Activated effector memory CD4-positive, alpha-beta T cell treated with Interleukin-2 at 50 U/mL for 16 hours (primary cell): ENCODE results near the gene PTK6.

Source experiments
- DNase-seq: peaks from one replicate; pipeline ENCODE4 v3.0.0-alpha.2; 2020

The PTK6 gene

GRCh38 chr20:63542031-63542559 lies 4.9 kb upstream of the PTK6 start:
- DNase-seq: no peak

GRCh38 chr20:63541371-63541770 lies 4.2 kb upstream of the PTK6 start:
- no peak for DNase-seq

DNA sequence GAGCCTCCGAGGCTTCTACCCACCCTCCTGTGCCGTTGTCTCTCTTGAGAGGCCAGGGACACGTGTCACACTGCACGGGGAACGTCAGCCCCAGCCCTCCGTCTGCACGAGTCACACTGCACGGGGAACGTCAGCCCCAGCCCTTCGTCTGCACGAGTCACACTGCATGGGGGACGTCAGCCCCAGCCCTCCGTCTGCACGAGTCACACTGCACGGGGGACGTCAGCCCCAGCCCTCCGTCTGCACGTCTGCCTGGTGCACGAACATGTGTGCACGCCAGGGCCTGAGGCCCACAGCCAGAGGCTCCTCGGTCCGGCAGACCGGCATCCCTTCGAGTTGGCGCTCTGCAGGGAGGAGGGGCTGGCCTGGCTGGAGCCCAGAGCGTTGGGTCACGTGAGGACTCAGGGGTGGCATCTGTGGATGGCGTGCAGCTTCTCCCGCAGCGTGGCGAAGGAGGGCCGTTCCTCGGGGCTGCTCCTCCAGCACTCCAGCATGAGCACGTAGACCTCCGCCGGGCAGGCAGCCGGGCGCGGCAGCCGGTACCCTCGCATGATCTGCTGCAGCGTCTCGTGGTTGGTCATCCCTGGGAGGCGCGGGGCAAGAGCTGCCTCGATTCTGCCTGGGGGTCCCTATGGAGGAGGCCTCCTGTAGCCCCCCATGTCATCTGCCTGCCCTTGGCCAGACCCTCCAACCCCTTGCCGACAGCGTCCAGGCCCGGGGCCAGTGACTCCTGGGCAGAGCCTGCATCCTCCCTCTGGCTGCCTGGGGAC lies 3.4 kb upstream of the PTK6 start:
- no peak for DNase-seq

DNA sequence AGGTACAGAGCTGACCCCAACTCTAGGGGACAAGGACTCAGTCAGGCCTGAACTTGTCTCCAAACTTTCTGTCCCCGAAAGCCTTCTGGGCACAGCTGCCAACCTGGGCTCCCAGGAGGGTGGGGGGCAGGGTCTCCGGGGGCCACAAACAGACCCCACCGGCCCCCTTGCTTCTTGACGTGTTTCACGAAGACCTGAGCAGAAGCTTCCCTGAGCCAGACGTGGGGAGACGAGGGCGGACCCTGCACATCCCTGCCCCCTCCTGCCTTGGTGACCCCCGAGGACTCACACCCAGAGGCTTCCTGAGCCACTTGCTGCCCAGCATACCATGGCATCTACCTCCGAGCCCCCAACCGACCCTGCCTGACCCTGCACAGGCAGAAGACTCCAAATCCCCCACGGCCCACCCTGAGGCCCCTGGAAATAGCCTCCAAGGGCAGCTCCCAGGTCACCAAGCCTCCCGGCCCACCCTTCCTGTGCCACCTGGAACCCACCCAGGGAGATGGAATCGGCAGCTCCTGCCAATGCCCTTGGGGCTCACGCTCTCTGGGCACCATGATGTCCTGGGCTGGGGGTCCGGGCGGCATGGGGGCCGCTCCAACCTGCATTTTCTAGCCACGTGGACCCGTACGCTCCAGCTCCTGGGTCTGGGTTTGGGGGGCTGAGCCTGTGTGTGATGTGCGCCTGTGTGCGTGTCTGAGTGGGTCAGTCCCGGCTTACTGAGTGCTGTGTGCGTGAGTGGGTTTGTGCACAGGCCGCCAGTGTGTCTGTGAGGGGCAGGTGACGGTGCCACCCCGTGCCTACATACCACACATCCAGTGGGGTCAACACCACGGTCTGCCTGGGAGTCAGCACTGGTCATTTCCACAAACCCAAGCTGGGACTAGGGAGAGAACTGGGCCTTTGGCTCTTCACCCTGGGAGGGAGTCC lies 2.5 kb upstream of the PTK6 start:
- no peak for DNase-seq

GRCh38 chr20:63539092-63539430 lies 1.9 kb upstream of the PTK6 start:
- DNase-seq: no peak

GRCh38 chr20:63538204-63539091 lies 1.3 kb upstream of the PTK6 start:
- DNase-seq: no peak

DNA sequence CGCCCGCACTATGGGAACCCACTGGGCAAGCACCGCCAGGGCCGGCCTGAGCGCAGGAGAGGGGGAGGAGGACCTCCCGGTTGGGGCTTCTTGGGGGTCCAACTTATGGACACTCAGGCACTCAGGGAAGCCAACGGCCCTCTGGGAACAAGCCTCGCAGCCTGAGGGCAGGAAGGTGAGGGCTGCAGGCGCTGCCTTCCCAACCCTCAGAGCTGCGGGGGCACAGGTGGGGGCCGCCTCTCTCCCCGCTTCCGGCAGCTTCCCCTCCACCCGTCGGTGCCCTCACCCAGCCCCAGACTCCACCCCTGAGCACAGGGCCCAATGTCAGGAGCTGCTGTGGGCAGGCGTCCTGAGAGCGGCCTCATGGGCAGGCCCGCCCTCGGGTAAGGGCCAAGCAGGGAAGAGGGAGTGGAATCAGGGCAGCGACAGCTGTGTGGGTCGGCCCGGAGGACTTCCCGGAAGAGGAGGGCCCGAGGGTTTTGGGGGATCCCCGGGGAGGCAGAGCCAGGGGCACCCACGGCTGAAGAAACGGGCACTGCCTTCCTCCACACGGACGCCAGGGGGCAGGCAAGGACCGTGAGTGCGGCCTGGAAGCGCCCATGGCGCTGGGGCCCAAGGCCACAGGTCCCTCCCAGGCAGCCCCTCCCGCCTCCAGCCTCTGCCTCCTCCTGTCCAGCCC lies 488 bp upstream of the PTK6 start:
- peak; percentile 86 for DNase-seq

GRCh38 chr20:63536241-63536977 lies 767 bp downstream of the PTK6 start:
- no peak for DNase-seq

GRCh38 chr20:63534831-63535651 lies 2.1 kb downstream of the PTK6 start:
- DNase-seq: no peak

GRCh38 chr20:63534427-63534830 lies 2.7 kb downstream of the PTK6 start:
- DNase-seq: no peak

DNA sequence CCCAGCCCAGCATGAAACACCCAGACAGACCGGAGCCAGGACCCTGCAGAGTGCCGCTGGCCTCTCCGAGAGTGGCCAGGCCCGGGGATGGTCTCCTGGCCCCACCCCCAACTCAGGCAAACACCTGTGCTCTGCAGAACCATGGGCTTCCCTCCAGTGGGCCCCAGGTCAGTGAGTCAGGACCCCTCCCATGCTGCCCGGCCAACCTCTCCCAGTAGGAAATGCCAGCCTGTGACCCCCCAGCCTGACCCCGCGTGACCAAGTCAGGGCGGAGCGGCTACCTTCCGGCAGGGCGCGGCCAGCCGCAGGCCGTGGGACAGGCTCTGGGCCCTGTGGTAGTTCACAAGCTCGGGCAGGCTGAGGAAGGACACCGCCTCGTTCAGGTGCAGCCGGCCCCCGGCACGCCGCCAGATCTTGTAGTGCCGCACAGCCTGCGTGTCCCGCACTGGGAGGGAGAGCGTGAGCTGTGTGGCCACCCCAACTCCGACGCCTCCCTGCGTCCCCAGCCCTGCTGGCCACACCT lies 3.2 kb downstream of the PTK6 start:
- no peak for DNase-seq

GRCh38 chr20:63533388-63533787 lies 3.8 kb downstream of the PTK6 start:
- DNase-seq: no peak

DNA sequence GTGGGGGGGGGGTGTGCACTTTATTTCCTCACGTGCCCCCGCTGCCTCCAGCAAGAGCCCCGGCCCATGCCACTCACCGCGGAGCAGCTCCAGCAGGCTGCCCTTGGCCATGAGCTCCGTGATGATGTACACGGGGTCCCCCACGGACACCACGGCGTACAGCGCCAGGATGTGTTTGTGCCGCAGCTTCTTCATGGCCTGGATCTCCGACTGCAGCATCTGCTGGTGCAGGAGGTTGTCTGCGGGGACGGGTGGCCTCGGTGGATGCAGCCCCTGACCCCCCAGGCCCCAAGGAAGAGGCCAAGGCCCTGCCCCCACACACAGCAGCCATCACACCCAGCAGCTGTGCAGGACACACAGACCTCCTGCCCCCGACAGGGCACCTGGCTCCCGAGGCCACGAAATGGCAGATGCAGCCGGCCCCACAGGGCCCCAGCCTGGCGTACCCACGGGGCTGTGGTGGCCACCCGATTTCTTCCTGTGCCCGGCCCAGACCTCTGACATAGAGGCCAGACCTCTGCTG lies 4.7 kb downstream of the PTK6 start:
- DNase-seq: no peak

DNA sequence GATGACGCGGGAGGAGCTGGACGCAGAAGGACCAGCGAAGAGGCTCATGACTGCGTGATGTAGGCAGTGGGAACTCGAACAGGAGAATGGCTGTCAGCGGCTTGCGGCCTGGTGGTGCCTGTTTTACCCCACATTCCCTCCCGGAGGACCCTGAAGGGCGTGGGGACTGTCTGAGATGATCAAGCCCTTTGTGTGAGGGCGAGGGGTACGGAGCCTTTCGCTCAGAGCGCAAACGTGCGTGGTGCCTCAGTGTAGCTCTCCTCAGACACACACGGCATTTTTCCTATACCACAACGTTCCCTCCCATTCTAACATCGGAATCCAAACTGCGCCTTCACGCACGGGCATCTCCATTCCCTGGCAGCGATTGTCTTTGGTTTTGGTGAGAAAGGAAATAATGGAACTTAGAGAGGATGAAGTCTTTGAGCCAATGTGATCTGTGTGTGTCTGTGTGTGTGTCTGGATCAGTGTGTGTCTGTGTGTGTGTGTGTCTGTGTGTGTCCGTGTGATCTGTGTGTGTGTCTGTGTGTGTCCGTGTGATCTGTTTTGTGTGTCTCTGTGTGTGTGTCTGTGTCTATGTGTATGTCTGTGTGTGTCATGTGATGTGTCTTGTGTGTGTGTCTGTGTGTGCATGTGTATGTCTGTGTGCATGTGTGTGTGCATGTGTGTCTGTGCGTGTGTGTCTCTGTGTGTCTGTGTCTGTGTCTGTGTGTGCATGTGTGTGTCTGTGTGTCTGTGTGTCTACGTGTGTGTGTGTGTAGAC lies 5.3 kb downstream of the PTK6 start:
- DNase-seq: no peak

- DNase-seq: no peak
Measured at GRCh38 chr20:63530788-63531160, 6.4 kb downstream of the PTK6 start.

DNA sequence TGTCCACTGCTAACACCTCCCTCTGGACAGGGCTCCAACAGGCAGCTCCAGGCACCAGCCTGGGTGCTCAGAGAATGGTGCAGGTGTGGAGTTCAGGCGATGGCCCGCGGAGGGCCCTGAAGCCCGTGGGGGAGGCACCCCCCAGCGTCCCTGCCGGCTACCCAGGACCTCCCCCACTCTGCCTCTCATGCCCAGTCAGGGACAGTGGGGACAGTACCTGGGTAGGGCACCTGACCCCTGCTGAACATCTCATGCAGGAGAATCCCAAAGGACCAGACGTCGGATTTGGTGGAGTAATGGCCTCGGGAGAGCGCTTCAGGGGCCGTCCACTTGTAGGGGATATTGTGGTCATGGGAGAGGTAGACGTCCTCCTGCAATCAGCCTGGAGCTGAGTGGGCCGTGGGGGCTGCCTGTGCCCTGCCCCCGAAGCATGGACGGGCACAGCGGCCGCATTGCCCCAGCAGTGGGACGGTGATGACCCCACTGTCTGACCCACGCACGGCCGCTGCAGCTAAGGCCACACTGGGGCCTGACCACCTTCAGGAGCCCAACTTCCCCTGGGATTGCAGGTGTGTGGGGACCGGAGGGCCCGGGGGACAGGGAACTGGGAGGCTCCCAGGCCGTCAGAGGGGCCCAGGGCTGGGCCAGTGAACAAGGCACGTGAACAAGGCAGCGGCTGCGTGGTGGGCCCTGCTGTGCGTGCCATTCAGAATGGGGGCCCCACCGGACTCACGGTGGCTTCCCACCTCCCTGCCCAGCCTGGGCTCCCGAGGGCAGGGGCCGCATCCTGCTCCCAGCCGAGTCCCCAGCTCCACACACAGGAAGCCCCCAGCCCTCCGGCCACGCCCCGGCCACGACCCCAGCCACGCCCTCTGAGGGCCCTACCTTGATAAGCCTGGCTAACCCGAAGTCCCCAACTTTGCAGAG lies 7.1 kb downstream of the PTK6 start:
- no peak for DNase-seq

GRCh38 chr20:63529180-63529860 lies 7.9 kb downstream of the PTK6 start:
- DNase-seq: no peak

DNA sequence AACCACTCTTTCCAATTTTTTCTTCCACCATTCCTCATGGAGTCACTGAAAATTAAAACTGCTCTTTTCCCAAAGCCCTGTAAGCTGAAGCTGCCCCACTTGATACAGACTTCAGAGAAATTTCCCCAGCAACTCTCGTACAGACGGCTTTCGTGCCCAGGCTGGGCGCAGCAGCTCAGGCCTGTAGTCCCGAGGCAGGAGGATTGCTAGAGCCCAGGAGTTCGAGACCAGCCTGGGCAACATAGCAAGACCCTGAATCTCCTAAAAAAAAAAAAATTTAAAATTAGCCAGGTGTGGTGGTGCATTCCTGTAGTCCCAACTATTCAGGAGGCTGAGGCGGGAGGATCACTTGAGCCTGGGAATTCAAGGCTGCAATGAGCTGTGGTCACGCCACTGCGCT lies 10.0 kb downstream of the PTK6 start:
- no peak for DNase-seq
